NCI-H510A (cell line): ENCODE results near the gene TRIM15.
"Not testable (repeated sequence)": the region's sequence is repeated elsewhere in the genome, so short reads cannot be mapped to it uniquely, and the experiment has no call there.

ENCODE experiments used
- DNase-seq: peaks from one replicate; lab custom pipeline; 2025; lab: John Stamatoyannopoulos, UW

TRIM15 gene

GRCh38 chr6:30198166-30199084, 35.1 kb downstream of the TRIM15 start:
- no peak for DNase-seq

GRCh38 chr6:30200551-30201281, 37.4 kb downstream of the TRIM15 start:
- no peak for DNase-seq

GRCh38 chr6:30202366-30202765, 39.0 kb downstream of the TRIM15 start:
- no peak for DNase-seq

GRCh38 chr6:30204116-30204515, 40.8 kb downstream of the TRIM15 start:
- DNase-seq, result no peak

GRCh38 chr6:30206152-30206551, 42.8 kb downstream of the TRIM15 start:
- DNase-seq, result no peak

- DNase-seq, result no peak
These were observed 43.7 kb downstream of the TRIM15 start for GRCh38 chr6:30206799-30207618.

- DNase-seq, result no peak
These were observed 44.4 kb downstream of the TRIM15 start for GRCh38 chr6:30207619-30208295.

GRCh38 chr6:30211306-30211705, 48.0 kb downstream of the TRIM15 start:
- DNase-seq, result no peak

GRCh38 chr6:30211899-30212298, 48.6 kb downstream of the TRIM15 start:
- no peak for DNase-seq

- peak; percentile 92 for DNase-seq
These were observed 49.7 kb downstream of the TRIM15 start, which contains the start of gene TRIM26 for GRCh38 chr6:30212865-30213666. Gene TRIM26 (minus strand): TSS chr6:30213406. CDS start chr6:30199103, 14,303 bp downstream.

- DNase-seq, result peak; percentile 33
These were observed 50.3 kb downstream of the TRIM15 start for GRCh38 chr6:30213667-30213956.

GRCh38 chr6:30213957-30214656, 50.8 kb downstream of the TRIM15 start:
- peak; percentile 51 for DNase-seq

- no peak for DNase-seq
These were observed 51.3 kb downstream of the TRIM15 start for GRCh38 chr6:30214657-30214982.

- DNase-seq, result no peak
These were observed 52.8 kb downstream of the TRIM15 start for GRCh38 chr6:30216096-30216495.

- peak; percentile 39 for DNase-seq
These were observed 55.9 kb downstream of the TRIM15 start for GRCh38 chr6:30219244-30219643.

- not testable (repeated sequence) for DNase-seq
These were observed 58.0 kb downstream of the TRIM15 start for GRCh38 chr6:30221395-30221794.

- not testable (repeated sequence) for DNase-seq
These were observed 58.6 kb downstream of the TRIM15 start for GRCh38 chr6:30221956-30222355.
